PC-3 (cell line): ENCODE results near the gene IGSF23. TPM values are rescaled to one million over a fixed set of nuclear protein-coding genes. Genes with fewer than 3 reads are reported as not detected.

Experiments used
- ATAC-seq: fragments of 200-7000 bp; cut with Tn5 transposase; 2 replicates; pipeline ENCODE4 v1.9.1; 2020; ENCODE audit warnings: mild to moderate bottlenecking, moderate library complexity
- BruUV-seq: library from RNA; stranded (reverse); fragments of 400-500 nt; replicated peaks from 2 replicates; lab custom pipeline; 2021; lab: Mats Ljungman, UMichigan
- CTCF ChIA-PET: fragments of 300-600 bp; sonication (Branson Sonifier 250); formaldehyde crosslinking; loops from one replicate; lab custom pipeline; 2022; ENCODE audit warnings: antibody characterized with exemption; lab: Charles Lee
- POLR2A ChIA-PET: fragments of 300-600 bp; sonication (Branson Sonifier 250); formaldehyde crosslinking; loops from one replicate; lab custom pipeline; 2022; ENCODE audit warnings: antibody characterized with exemption; ENCODE audit not compliant: unreplicated experiment; lab: Charles Lee
- DNase-seq: peaks from one replicate; pipeline ENCODE4 v3.0.0-alpha.2; 2015
- H2AFZ ChIP-seq: fragments of 300-600 bp; sonication (generic); 2 replicates; pipeline ENCODE4 v1.6.0; 2016; ENCODE audit warnings: antibody characterized with exemption, low read length
- H3F3A ChIP-seq: fragments of 300-600 bp; sonication (generic); one replicate; pipeline ENCODE4 v1.6.0; 2017; ENCODE audit warnings: antibody characterized with exemption, low read length, control low read depth, mild to moderate bottlenecking; ENCODE audit not compliant: unreplicated experiment
- H3K27ac ChIP-seq: fragments of 300-600 bp; sonication (generic); 2 replicates; pipeline ENCODE4 v1.5.1; 2016; ENCODE audit warnings: mild to moderate bottlenecking, low read length
- H3K27me3 ChIP-seq: fragments of 300-600 bp; sonication (generic); 2 replicates; pipeline ENCODE4 v1.6.1; 2016; ENCODE audit warnings: low read length, mixed read lengths
- H3K36me3 ChIP-seq: fragments of 300-600 bp; sonication (generic); 2 replicates; pipeline ENCODE4 v1.6.1; 2016; ENCODE audit warnings: low read depth, mixed run types, low read length, mixed read lengths
- H3K4me1 ChIP-seq: fragments of 300-600 bp; sonication (generic); 2 replicates; pipeline ENCODE4 v1.5.1; 2016; ENCODE audit warnings: low read length; ENCODE audit not compliant: insufficient read depth
- H3K4me2 ChIP-seq: fragments of 300-600 bp; sonication (generic); 2 replicates; pipeline ENCODE4 v1.6.0; 2016; ENCODE audit warnings: low read length
- H3K4me3 ChIP-seq: fragments of 300-600 bp; sonication (generic); 2 replicates; pipeline ENCODE4 v1.5.1; 2016; ENCODE audit warnings: mild to moderate bottlenecking, low read length, mixed read lengths
- H3K79me2 ChIP-seq: fragments of 300-600 bp; sonication (generic); 2 replicates; pipeline ENCODE4 v1.6.1; 2017; ENCODE audit warnings: low read length, mixed read lengths
- H3K9ac ChIP-seq: fragments of 300-600 bp; sonication (generic); 2 replicates; pipeline ENCODE4 v1.6.0; 2016; ENCODE audit warnings: mild to moderate bottlenecking, low read length
- H3K9me2 ChIP-seq: fragments of 300-600 bp; sonication (generic); replicated peaks from 2 replicates; pipeline ENCODE4 v1.6.1; 2016; ENCODE audit warnings: mixed run types, low read length, mixed read lengths
- H3K9me3 ChIP-seq: fragments of 300-600 bp; sonication (generic); 2 replicates; pipeline ENCODE4 v1.6.1; 2016; ENCODE audit warnings: low read length, mixed read lengths
- H4K20me1 ChIP-seq: fragments of 300-600 bp; sonication (generic); 2 replicates; pipeline ENCODE4 v1.6.1; 2016; ENCODE audit warnings: low read length, mixed read lengths
- CTCF ChIP-seq: fragments of 300-600 bp; sonication (generic); conservative IDR thresholded peaks from 2 replicates; pipeline ENCODE4 v1.5.1; 2017; ENCODE audit warnings: antibody characterized with exemption, low read depth, mild to moderate bottlenecking, low read length
- EZH2 ChIP-seq: fragments of 300-600 bp; sonication (generic); IDR thresholded peaks from one replicate; pipeline ENCODE4 v1.6.1; 2017; ENCODE audit warnings: antibody characterized with exemption, mild to moderate bottlenecking, low read length; ENCODE audit not compliant: unreplicated experiment
- EZH2phosphoT487 ChIP-seq: fragments of 300-600 bp; sonication (generic); IDR thresholded peaks from 2 replicates; pipeline ENCODE4 v1.6.1; 2018; ENCODE audit warnings: mild to moderate bottlenecking, antibody characterized with exemption, low read length, borderline replicate concordance
- intact Hi-C: fragments of 100-400 bp; cut with micrococcal nuclease; formaldehyde crosslinking; loops from 2 replicates; pipeline ENCODE4 v1.9.0; 2023
- total RNA-seq: library from RNA; depleted of rRNA; stranded (reverse); fragments of >200 nt; gene quantifications from 2 replicates; pipeline ENCODE4 v1.2.3, GENCODE V29; 2014

The IGSF23 gene
- total RNA-seq, 1 experiment from 2014 or later, result not detected

- H3K4me1 ChIP-seq, result no peaks in the 10 kb centered on the region
- ATAC-seq, result no peak
- H3F3A ChIP-seq, result no peaks in the 10 kb centered on the region
- no peak for DNase-seq
- no peak overlapping the region for H3K9ac ChIP-seq
- TF ChIP-seq EZH2 (no peak), CTCF (no peak), EZH2phosphoT487 (no peak)
- H3K4me2 ChIP-seq, result no peak overlapping the region
- no peaks in the 10 kb centered on the region for H3K36me3 ChIP-seq
- no peaks in the 10 kb centered on the region for H3K9me2 ChIP-seq
- no peaks in the 10 kb centered on the region for H3K79me2 ChIP-seq
- no TSS peak for BruUV-seq
- POLR2A ChIA-PET, result no interaction called here
- CTCF ChIA-PET, result no interaction called here
- H2AFZ ChIP-seq, result no peak overlapping the region
- intact Hi-C loops, result loop anchor here (10.0 kb wide), 1 partner anchor 53 kb away; no protein-coding TSS in a partner anchor
- H3K9me3 ChIP-seq, result no peaks in the 10 kb centered on the region
- H3K27me3 ChIP-seq, result peaks cover 30% of the 10 kb centered on the region
- no peaks in the 10 kb centered on the region for H4K20me1 ChIP-seq
- H3K27ac ChIP-seq, result no peak overlapping the region
- H3K4me3 ChIP-seq, result no peak overlapping the region
Measured at GRCh38 chr19:44567745-44568144, 45.6 kb upstream of the IGSF23 start.

- CTCF ChIA-PET, result interaction anchor here (0.5 to 1.1 kb wide), 7 partner anchors 18 to 1107 kb away, joined by 3 to 14 read pairs (median 5); no protein-coding TSS in a partner anchor
- Histone ChIP-seq H3K9me3 (no peaks in the 10 kb centered on the region), H3F3A (no peaks in the 10 kb centered on the region), H3K4me2 (no peak overlapping the region), H3K9me2 (no peaks in the 10 kb centered on the region), H3K79me2 (no peaks in the 10 kb centered on the region), H4K20me1 (no peaks in the 10 kb centered on the region), H3K9ac (no peak overlapping the region), H3K27ac (no peak overlapping the region), H3K27me3 (peaks cover 20% of the 10 kb centered on the region), H2AFZ (no peak overlapping the region), H3K4me1 (peaks cover 12% of the 10 kb centered on the region), H3K36me3 (no peaks in the 10 kb centered on the region), H3K4me3 (no peak overlapping the region)
- POLR2A ChIA-PET, result no interaction called here
- intact Hi-C loops, result loop anchor here (10.0 kb wide), 1 partner anchor 274 kb away; the partner anchor contains the start of gene NECTIN2
- no TSS peak for BruUV-seq
- ATAC-seq (no peak), DNase-seq (no peak)
- no peak for TF ChIP-seq CTCF
- TF ChIP-seq EZH2, result no peak
- TF ChIP-seq EZH2phosphoT487, result no peak
Measured at GRCh38 chr19:44570603-44570983, 42.8 kb upstream of the IGSF23 start.

GRCh38 chr19:44570984-44571684, 42.2 kb upstream of the IGSF23 start:
- peaks cover 15% of the 10 kb centered on the region for H3K4me1 ChIP-seq
- ATAC-seq, result peak; percentile 84
- no peak overlapping the region for H3K9ac ChIP-seq
- H3K27me3 ChIP-seq, result peaks cover 14% of the 10 kb centered on the region
- no peaks in the 10 kb centered on the region for H3K9me2 ChIP-seq
- H3F3A ChIP-seq, result no peaks in the 10 kb centered on the region
- ChIA-PET CTCF (interaction anchor here (0.5 to 1.1 kb wide), 7 partner anchors 17 to 1108 kb away, joined by 3 to 14 read pairs (median 5); no protein-coding TSS in a partner anchor), POLR2A (no interaction called here)
- peak overlapping the region; percentile 39; the same call in 1 of the 2 replicates for H3K4me2 ChIP-seq
- H4K20me1 ChIP-seq, result no peaks in the 10 kb centered on the region
- peak; percentile 85 for DNase-seq
- no peaks in the 10 kb centered on the region for H3K79me2 ChIP-seq
- no TSS peak for BruUV-seq
- H3K36me3 ChIP-seq, result no peaks in the 10 kb centered on the region
- H3K4me3 ChIP-seq, result no peak overlapping the region; the same call in 1 of the 2 replicates
- intact Hi-C loops, result loop anchor here (10.0 kb wide), 1 partner anchor 274 kb away; the partner anchor contains the start of gene NECTIN2
- no peak for TF ChIP-seq EZH2
- no peak for TF ChIP-seq EZH2phosphoT487
- peak; percentile 80 for TF ChIP-seq CTCF
- H3K27ac ChIP-seq, result no peak overlapping the region
- H2AFZ ChIP-seq, result peak overlapping the region; percentile 60; the same call in 1 of the 2 replicates
- H3K9me3 ChIP-seq, result no peaks in the 10 kb centered on the region
